Peyer's patch (tissue), 4 donors: ENCODE measurements around the gene APBB3.

ENCODE experiments used
- CTCF ChIP-seq, 6 experiments: fragments of 450-650 bp in 4 of 6; fragments of 200-600 bp in 2 of 6; sonication (generic) in 1 of 6; IDR thresholded peaks; one replicate each; pipeline ENCODE4 v1.5.1; 2017 to 2019; ENCODE audit warnings: antibody characterized with exemption in 6 of 6, mild to moderate bottlenecking in 3 of 6, moderate library complexity in 1 of 6
- POLR2A ChIP-seq, 2 donors: fragments of 450-650 bp; IDR thresholded peaks; one replicate each; pipeline ENCODE4 v1.5.1; 2017; ENCODE audit warnings: antibody characterized with exemption in 2 of 2, mild to moderate bottlenecking in 2 of 2, moderate library complexity in 2 of 2

GRCh38 chr5:140575309-140575708, 10.9 kb upstream of the APBB3 start:
- no peak for TF ChIP-seq POLR2A (IDR thresholded peaks at IDR 0.05)
- peak in 4 of 6 experiments; percentile 20 to 55 (median 52) for TF ChIP-seq CTCF (IDR thresholded peaks at IDR 0.05)
